GM12878 (cell line): ENCODE measurements around the gene EXOC4.

Experiments
- CREB1 ChIP-seq: IDR thresholded peaks from 2 replicates; pipeline ENCODE4 v1.6.1; 2012; ENCODE audit warnings: low read depth, mild to moderate bottlenecking, inconsistent platforms
- CTCF ChIP-seq, 3 experiments: IDR thresholded peaks in 2 of 3; conservative IDR thresholded peaks in 1 of 3; 2 replicates each; pipeline ENCODE4 v1.5.1; 2011; ENCODE audit warnings: low read depth in 3 of 3, low read length in 3 of 3, mild to moderate bottlenecking in 3 of 3, control low read depth in 2 of 3, moderate library complexity in 2 of 3, inconsistent platforms in 1 of 3, mixed read lengths in 1 of 3; ENCODE audit not compliant: control insufficient read depth in 2 of 3, insufficient read depth in 1 of 3; ENCODE audit errors: extremely low read depth in 1 of 3
- KDM1A ChIP-seq: fragments of 200-600 bp; sonication (generic); IDR thresholded peaks from 2 replicates; pipeline ENCODE4 v1.6.1; 2016; ENCODE audit warnings: borderline replicate concordance
- NFIC ChIP-seq: IDR thresholded peaks from 2 replicates; pipeline ENCODE4 v1.6.1; 2012; ENCODE audit warnings: low read depth, mild to moderate bottlenecking, inconsistent platforms, low read length, moderate library complexity
- RAD21 ChIP-seq: IDR thresholded peaks from 2 replicates; pipeline ENCODE4 v1.6.1; 2011; ENCODE audit warnings: mild to moderate bottlenecking, low read depth, low read length, moderate library complexity; ENCODE audit not compliant: insufficient read depth
- SPI1 ChIP-seq: IDR thresholded peaks from 2 replicates; pipeline ENCODE4 v1.6.1; 2011; ENCODE audit warnings: low read depth, mild to moderate bottlenecking, low read length, moderate library complexity, borderline replicate concordance; ENCODE audit not compliant: insufficient read depth
- ZBTB40 ChIP-seq: fragments of 450-650 bp; IDR thresholded peaks from 2 replicates; pipeline ENCODE4 v1.6.1; 2016; ENCODE audit warnings: mild to moderate bottlenecking, moderate library complexity, borderline replicate concordance
- TF ChIP-seq, protein P1 (sequence below): fragments of 450-650 bp; IDR thresholded peaks from 2 replicates; pipeline ENCODE4 v1.6.1; 2017; ENCODE audit warnings: mild to moderate bottlenecking

DNA sequence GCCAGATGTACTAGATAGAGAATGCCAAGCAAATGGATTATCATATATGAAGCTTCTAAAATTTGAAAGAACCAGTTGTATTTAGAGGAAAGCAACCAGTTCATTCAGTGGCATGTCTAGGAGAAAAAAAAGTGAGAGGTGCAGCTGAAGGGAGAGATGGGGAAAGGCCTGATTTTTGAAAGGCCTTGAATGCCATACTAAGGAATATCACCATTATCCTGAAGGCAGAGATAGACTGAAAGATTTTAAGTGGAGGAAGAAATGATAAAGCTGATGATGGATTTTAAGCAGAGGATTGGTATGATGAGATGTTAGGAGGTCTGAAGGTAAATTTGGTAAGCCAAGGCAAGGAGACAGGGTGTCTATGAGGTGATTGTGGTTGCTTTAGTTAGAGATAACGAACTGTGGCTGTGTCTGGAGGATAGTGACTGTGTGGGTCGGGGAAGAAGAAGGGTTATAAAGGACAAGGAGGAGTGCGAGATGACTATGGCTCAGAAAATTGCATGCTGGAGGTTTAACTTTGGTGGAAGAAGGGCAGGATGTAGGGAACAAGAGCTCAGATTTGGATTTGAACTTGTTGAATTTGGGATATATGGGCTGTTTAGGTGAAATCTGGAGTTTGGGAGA, 330.8 kb downstream of the EXOC4 start:
- no peak for TF ChIP-seq ZBTB40
- no peak for TF ChIP-seq CTCF (IDR thresholded peaks at IDR 0.05 in 2 of 3, conservative IDR thresholded peaks at IDR 0.05 in 1 of 3; ENCODE audit: control insufficient read depth in 2 of 3, extremely low read depth in 1 of 3, insufficient read depth in 1 of 3, low read depth in 3 of 3, low read length in 3 of 3)
- TF ChIP-seq, protein P1, sequence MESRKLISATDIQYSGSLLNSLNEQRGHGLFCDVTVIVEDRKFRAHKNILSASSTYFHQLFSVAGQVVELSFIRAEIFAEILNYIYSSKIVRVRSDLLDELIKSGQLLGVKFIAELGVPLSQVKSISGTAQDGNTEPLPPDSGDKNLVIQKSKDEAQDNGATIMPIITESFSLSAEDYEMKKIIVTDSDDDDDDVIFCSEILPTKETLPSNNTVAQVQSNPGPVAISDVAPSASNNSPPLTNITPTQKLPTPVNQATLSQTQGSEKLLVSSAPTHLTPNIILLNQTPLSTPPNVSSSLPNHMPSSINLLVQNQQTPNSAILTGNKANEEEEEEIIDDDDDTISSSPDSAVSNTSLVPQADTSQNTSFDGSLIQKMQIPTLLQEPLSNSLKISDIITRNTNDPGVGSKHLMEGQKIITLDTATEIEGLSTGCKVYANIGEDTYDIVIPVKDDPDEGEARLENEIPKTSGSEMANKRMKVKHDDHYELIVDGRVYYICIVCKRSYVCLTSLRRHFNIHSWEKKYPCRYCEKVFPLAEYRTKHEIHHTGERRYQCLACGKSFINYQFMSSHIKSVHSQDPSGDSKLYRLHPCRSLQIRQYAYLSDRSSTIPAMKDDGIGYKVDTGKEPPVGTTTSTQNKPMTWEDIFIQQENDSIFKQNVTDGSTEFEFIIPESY = no peak
- no peak for TF ChIP-seq CREB1
- TF ChIP-seq KDM1A = no peak
- no peak for TF ChIP-seq SPI1
- no peak for TF ChIP-seq NFIC
- TF ChIP-seq RAD21 = no peak
